Activated gamma-delta T cell (primary cell): ENCODE measurements around the gene CAST.
A peak's percentile ranks its signal among the peaks of the same experiment; 100 is the strongest.

ENCODE experiments used
- DNase-seq: peaks from one replicate; lab custom pipeline; 2025; lab: John Stamatoyannopoulos, UW

Gene CAST

GRCh38 chr5:96673127-96673526 is 11.0 kb downstream of the CAST start:
- DNase-seq, result no peak

GRCh38 chr5:96675882-96676281 is 13.7 kb downstream of the CAST start:
- DNase-seq, result no peak

GRCh38 chr5:96677496-96677895 is 15.3 kb downstream of the CAST start:
- no peak for DNase-seq

- no peak for DNase-seq
These were observed 17.1 kb downstream of the CAST start for GRCh38 chr5:96679293-96679692.

GRCh38 chr5:96680759-96681470 is 18.7 kb downstream of the CAST start:
- DNase-seq, result no peak

- no peak for DNase-seq
These were observed 21.2 kb downstream of the CAST start for GRCh38 chr5:96683392-96683791.

GRCh38 chr5:96683810-96684209 is 21.6 kb downstream of the CAST start:
- DNase-seq, result no peak

- DNase-seq, result no peak
These were observed 24.9 kb downstream of the CAST start for GRCh38 chr5:96687080-96687479.

- no peak for DNase-seq
These were observed 25.8 kb downstream of the CAST start for GRCh38 chr5:96687812-96688453.

GRCh38 chr5:96690861-96691260 is 28.7 kb downstream of the CAST start:
- DNase-seq, result no peak

GRCh38 chr5:96691503-96692303 is 29.5 kb downstream of the CAST start:
- DNase-seq, result no peak

- DNase-seq, result no peak
These were observed 30.3 kb downstream of the CAST start for GRCh38 chr5:96692441-96692840.

- DNase-seq, result no peak
These were observed 37.1 kb downstream of the CAST start for GRCh38 chr5:96699186-96699820.

GRCh38 chr5:96702503-96703383 is 40.6 kb downstream of the CAST start:
- DNase-seq, result peak; percentile 75

- no peak for DNase-seq
These were observed 41.3 kb downstream of the CAST start for GRCh38 chr5:96703384-96703920.

- DNase-seq, result no peak
These were observed 41.8 kb downstream of the CAST start for GRCh38 chr5:96703995-96704394.

GRCh38 chr5:96706433-96707111 is 44.4 kb downstream of the CAST start:
- DNase-seq, result no peak

- no peak for DNase-seq
These were observed 46.4 kb downstream of the CAST start for GRCh38 chr5:96708600-96708999.

GRCh38 chr5:96709152-96709821 is 47.1 kb downstream of the CAST start:
- DNase-seq, result no peak
